SK-N-SH treated with all-trans-retinoic acid at 6 μM for 48 hours (cell line): Measurements from ENCODE around the gene MRPL3.

Experiments used
- CREB5 ChIP-seq: fragments of 250-450 bp; sonication (Bioruptor Pico); IDR thresholded peaks from 2 replicates; pipeline ENCODE4 v1.5.1; 2020; ENCODE audit warnings: low read depth, mild to moderate bottlenecking, moderate library complexity
- CSRNP3 ChIP-seq: fragments of 250-450 bp; sonication (Bioruptor Pico); IDR thresholded peaks from 2 replicates; pipeline ENCODE4 v1.5.1; 2021; ENCODE audit warnings: mild to moderate bottlenecking, moderate library complexity
- PPARA ChIP-seq: fragments of 250-450 bp; sonication (Bioruptor Pico); IDR thresholded peaks from 2 replicates; pipeline ENCODE4 v1.5.0; 2020; ENCODE audit warnings: mild to moderate bottlenecking, borderline replicate concordance

GRCh38 chr3:131457220-131457619, 45.6 kb downstream of the MRPL3 start:
- no peak for TF ChIP-seq PPARA (CRISPR knock-in tag)
- TF ChIP-seq CREB5 (CRISPR knock-in tag) = no peak
- TF ChIP-seq CSRNP3 (CRISPR knock-in tag) = no peak
